Loucy (cell line): ENCODE measurements around the gene FIGNL2.

ENCODE experiments used
- CTCF ChIP-seq: fragments of 200-600 bp; sonication (generic); conservative IDR thresholded peaks from 2 replicates; pipeline ENCODE4 v1.5.1; 2014; ENCODE audit warnings: mild to moderate bottlenecking, antibody characterized with exemption, low read length
- EZH2phosphoT487 ChIP-seq: fragments of 200-600 bp; IDR thresholded peaks from 2 replicates; pipeline ENCODE4 v1.6.1; 2018; ENCODE audit warnings: antibody characterized with exemption, mild to moderate bottlenecking, moderate library complexity, borderline replicate concordance

GRCh38 chr12:51839310-51839947, 9.1 kb downstream of the FIGNL2 start:
- no peak for TF ChIP-seq CTCF
- TF ChIP-seq EZH2phosphoT487: no peak
